Right renal cortex interstitium (tissue), 3 donors: ENCODE measurements around the gene ACIN1. TPM values are rescaled to one million over a fixed set of nuclear protein-coding genes. Genes with fewer than 3 reads are reported as not detected.

ENCODE experiments used
- DNase-seq, 3 donors: peaks; one replicate each; pipeline ENCODE4 v3.0.0-alpha.2; 2013; ENCODE audit warnings: low read depth in 3 of 3, low spot score in 2 of 3
- polyA plus RNA-seq, 3 donors: library from polyadenylated mRNA; unstranded; fragments of 120-200 nt; gene quantifications; one replicate each; pipeline ENCODE4 v1.2.1, GENCODE V29; 2013; ENCODE audit not compliant: insufficient read length in 3 of 3

Gene ACIN1
- polyA plus RNA-seq, 3 donors = 201 to 227 (median 206) TPM

DNA sequence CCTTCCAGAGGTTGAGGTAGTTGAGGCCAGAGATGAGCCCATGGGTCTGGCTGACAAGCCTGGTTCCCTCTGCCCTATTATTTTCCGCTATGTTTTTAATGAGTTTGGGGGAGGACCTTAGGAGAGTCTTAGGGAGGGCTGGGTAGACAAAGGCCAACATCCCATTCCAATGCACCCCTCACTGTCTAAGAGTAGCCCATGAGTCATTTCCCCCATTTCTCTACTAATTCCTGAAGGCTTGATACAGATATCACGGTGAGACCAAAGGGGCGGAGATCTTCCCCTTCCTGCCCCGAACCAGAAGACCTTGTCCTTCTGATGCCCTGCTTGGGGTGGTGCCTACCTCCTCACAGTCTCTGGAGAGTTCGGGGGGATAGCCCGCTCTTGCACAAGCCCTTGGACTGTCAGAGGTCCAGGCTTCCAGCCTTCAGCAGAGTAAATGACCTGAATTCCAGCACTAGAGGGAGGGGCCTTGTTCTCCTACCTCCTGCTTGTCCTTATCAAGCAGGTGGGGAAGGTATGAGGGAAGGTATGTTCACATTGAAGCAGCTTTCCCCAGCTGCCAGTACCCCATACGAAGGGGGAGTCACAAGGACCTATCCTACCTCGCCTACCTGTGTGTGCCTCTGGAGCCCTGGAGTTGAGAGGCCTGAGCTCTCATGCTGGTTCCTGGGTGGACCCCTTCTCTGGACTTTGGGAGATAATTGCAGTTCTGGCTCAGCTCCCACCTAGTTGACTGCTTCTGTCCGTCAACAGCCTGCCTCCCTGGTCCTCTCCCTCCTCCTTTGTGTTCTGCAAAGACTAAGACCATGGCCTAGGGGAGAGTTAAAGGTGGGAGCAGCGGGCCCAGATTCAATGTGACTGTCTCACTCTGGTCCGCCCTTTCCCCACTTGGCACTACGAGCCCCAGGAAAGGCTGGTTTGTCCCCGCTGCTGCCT lies 49.2 kb downstream of the ACIN1 start:
- DNase-seq = no peak

DNA sequence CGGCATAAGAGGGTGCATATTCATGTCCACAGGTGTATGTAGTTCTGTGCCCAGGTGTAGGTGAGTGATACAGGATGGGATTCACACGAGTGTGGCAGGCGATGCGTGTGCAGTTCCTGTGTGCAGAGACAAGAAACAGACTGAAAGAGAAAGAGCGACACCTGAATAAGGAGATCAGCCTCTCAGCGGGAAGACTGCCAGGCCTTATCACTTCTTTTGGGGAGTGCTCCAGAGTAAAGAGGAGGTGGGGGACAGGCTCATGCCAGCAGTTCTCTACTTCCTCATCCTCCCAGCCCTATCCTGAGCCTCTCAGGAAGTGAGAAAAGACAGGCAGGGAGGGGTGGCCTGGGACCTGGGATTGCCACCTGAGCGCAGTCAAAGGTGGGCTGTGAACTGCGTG lies 50.1 kb downstream of the ACIN1 start:
- no peak for DNase-seq

DNA sequence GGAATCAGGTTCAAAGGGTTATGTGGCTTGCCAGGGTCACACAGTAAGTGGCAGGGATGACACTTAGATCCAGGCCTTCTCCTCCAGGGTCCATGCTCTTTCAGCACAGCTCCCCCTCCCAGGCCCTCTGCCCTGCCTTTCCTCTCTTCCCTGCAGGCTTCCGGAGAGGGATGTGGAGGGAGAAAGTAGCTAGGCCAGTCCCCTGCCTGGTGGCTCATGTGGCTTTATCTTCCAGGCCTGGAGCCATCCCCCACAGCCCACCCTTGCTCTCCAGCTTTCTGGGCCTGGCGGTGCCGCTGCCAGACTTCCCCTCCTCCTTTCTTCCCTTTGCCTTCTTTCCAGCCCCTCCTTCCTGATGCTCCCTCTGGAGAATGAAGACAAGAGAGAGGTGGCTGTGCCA lies 51.2 kb downstream of the ACIN1 start:
- DNase-seq = no peak

DNA sequence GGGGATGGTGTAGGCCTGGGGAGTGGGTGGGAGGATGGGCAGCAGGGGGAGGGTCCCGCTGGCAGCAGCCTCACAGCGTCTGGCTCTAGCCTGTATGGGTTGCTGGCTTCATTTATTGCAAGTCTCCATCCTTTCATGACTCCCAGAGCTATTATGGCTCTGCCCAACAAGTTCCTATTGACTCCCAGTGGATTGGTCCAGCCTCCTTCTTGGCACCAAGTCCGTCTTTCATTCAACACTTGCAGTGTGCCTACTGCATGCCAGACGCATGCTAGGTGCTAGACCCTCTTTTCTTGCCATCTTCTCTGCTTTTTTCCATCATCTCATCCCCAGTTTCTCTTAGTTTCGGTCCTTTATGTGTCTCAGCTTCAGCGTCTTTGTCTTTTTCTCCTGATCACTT lies 51.8 kb downstream of the ACIN1 start:
- no peak for DNase-seq

DNA sequence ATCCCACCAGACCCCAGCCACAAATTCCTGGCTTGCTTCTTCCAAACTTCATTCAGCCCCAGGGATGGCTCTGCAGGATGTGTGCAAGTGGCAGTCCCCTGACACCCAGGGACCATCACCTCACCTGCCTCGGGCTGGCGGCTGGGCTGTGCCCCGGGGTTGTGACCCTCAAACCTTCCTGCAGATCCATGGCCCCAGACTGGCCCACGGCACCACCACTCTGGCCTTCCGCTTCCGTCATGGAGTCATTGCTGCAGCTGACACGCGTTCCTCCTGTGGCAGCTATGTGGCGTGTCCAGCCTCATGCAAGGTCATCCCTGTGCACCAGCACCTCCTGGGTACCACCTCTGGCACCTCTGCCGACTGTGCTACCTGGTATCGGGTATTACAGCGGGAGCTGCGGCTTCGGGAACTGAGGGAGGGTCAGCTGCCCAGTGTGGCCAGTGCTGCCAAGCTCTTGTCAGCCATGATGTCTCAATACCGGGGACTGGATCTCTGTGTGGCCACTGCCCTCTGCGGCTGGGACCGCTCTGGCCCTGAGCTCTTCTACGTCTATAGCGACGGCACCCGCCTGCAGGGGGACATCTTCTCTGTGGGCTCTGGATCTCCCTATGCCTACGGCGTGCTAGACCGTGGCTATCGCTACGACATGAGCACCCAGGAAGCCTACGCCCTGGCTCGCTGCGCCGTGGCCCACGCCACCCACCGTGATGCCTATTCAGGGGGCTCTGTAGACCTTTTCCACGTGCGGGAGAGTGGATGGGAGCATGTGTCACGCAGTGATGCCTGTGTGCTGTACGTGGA lies 52.6 kb downstream of the ACIN1 start, which contains the start of gene PSMB11:
PSMB11 (plus strand) TSS at position 51 of the 804 bp plus-strand sequence; CDS start at position 65, 14 bp downstream.
- no peak for DNase-seq

DNA sequence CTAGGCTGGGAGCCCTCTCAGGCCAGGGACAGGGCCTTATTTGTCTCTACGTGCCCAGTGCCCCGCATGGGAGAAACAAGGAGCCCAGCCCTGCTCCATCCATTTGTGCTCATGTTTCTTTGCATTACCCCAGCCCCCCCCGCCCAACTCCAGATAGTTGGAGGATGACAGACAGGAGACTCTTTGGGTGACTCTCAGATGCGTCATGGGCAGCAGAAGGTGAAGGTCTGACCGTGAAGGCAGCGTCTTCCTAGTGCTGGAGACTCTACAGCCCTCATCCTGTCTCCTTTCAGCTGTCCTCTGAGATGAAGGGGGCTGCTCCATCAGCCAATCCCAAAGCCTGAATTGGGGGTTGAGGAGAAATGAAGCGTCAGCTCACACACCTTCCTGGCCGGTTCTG lies 53.2 kb downstream of the ACIN1 start:
- no peak for DNase-seq

DNA sequence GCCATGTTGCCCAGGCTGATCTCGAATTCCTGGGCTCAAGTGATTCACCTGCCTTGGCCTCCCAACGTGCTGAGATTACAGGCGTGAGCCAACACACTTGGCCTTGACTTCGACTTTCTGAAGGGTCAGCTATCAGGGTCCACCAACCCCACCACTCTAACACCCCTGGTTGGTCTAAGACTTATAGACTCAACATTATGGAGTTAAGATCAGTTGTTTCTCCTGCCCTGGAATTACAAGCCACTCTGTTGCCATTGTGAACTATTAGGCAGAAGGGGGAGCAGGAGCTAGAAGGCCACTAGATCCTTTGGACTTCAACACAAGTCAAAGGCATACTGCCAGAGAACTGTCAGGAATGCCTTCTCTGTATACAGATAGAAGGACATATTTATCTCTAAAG lies 54.8 kb downstream of the ACIN1 start:
- no peak for DNase-seq

DNA sequence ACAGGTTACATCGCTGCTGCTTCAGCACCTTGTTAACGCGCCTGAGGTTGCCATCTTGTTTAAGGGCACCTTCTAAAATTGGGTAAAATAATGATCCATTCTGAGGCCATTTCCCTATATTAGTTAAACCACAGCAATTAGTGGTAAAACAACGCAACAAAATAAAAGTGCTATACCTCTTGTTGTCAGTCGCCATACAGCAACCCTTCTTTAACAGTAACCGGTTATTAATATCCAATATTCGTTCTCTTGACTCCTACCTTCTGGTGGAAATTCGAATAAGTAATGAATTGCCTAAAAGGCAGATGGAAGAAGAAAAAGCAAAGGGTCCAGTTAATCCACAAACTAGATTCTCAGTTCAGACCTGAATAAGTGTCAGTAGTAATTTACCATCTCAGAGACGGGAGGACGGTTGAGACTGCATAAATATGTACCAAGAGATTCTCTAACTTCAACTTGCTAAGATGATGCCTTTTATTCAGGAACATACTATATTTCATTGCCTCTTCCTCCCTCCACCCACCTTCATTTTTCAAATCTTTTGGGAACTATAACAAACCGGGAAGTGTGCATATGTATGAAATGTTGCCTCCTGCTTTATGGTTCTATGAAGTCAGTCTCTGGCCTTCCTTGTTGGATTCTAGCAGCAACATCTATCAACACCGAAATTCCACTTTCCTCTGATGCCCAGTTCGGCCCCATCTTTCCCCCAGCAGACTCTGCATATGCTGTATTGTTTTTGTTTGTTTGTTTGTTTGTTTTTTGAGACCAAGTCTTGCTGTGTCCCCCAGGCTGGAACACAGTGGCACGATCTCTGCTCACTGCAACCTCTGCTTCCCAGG lies 59.4 kb downstream of the ACIN1 start:
- no peak for DNase-seq

DNA sequence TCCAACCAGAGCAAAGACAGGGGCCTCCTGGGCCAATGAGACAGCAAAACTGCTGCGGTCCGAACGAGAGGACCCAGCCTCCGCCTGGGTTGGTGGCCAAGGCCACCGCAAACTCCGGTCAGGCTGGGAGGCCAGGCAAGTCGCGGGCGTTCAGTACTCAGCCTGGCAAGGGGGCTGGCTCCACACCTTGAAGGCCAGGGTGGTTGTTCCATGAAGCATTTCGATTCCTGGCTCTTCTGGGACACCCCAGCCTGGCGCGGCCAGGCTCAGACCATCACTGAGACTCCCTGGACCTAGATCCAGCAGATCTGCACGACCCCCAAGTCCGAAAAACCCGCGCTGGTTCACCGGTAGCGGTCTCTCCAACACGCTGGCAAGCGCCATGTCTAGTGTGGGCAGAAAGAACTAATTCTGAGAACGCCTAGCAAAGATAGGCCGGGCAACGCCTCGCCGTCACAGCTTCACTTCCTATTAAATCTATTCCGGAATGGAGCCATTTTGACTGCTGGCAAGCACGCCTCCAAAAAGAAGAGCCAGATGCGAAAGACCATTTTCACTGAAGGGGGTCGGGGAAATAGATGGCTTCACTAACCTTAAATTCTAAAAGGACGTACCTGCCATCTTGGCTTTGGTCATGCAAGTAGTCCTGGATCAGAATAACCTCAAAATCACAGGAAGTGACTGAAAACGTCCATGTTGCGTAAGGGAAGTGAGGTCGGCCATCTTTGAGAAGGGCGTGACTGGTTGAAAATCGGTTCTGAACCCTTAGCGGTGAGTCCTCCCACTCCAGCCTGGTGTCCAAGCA lies 60.2 kb downstream of the ACIN1 start, which contains the start of gene PSMB5:
PSMB5 (minus strand) TSS at position 403 of the 805 bp plus-strand sequence; CDS start at position 384, 19 bp downstream.
- peak; percentile 93 to 97 (median 95) for DNase-seq

DNA sequence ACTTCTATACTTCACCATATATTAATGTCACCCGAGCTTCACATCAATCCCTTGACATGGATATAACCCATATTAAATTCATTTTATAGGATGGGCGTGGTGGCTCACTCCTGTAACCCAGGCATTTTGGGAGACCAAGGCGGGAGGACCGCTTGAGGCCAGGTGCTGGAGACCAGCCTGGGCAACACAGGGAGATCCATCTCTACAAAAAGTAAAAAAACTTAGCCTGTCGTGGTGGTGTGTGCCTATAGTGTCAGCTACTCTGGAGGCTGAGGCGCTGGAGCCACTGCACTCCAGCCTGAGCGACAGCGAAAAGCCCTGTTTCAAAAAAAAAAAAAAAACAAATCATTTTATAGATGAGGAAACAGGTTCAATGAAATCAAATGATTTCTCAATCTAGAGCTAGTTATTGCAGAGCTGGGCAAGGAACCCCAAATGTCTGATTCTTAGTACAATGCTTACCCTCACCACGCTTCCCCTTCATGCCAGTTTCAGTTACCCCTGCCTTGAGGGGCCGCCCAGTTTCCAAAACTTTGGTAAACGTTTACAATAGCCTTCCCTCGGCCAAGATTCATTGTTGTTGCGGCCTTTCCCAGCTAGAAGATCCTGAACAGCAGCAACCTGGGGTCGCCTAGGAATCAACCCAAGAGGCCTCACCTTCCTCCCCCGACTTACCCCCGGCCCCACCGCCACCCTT lies 61.0 kb downstream of the ACIN1 start:
- DNase-seq = no peak

DNA sequence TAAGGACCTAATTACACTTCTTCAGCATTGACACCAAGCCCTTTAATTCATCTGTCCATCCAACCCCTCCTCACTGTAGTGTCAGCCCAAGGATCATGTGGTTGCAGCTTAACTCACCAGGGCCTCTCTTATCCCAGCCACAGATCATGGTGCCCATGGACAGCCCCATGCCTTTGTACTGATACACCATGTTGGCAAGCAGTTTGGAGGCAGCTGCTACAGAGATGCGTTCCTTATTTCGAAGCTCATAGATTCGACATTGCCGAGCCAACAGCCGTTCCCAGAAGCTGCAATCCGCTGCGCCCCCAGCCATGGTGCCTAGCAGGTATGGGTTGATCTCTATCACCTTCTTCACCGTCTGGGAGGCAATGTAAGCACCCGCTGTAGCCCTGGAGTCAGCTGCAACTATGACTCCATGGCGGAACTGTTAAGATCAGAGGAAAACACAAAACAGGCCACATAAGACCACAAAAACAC lies 61.6 kb downstream of the ACIN1 start:
- no peak for DNase-seq

DNA sequence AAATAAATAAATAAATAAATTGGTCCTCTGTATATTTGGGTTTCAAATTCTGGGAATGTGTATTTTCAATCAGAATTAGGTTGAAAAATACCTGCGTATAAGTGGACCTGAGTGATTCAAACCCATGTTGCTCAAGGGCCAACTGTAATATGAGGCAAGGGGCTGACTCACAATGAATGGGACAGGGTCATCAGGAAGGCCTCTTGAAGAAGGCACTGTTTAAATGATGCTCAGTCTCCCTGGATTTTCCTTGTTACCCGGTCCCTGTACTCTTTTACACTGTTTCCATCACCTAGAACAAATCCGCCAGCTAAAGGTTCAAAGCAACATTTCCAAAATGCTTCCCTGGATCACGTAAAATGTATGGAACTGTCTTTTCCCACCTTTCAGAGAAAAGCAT lies 64.0 kb downstream of the ACIN1 start:
- DNase-seq = no peak

DNA sequence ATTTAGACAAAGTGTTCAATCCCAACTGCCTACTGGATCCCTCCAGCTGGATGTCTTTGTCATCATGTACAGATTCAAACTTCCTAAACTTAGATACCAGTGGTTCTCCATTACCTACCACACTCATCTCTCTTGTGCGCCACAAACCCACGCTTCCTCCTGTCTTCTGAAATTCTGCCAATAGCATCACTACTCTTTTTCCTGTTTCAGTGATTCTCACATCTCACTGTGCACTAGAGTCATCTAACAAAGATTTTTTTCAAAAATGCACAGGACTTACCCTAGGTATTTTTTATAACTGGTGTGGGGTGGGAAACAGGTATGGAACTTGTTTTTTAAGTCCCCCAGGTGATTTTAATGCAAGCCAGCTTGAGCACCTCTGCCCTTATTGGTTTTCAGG lies 66.1 kb downstream of the ACIN1 start:
- no peak for DNase-seq

DNA sequence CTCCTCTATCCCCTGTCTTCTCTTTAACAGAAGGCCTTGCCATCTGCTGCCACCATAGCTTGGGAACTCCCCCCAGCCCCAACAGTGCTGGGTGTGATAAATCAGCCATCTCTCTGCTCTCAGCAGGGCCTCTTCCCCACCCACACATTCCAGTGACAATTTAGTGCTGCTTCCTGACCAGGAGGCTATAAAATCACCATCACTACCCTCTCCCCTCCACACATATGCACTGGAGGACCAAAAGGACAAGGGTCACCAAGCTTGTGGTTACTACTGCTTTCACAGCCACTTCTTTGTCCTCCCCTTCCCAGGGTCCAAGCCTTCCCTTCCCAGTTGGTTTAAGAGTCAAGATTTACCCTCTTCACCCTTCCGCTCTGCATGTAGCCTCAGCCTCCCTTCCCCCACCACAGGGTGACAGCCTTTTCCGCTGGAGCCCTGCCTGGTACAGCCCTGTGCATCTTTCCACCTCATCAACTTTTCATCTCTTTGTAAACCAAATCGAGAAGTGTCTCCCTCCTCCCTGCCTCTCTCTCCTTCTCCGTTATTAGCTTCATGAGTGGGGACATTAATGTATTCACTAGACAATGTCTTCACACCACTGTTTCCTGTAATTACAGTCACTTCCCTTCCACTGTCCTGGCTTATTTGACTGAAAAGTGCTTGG lies 69.7 kb downstream of the ACIN1 start:
- peak in 1 of 3 donors; percentile 68 for DNase-seq

DNA sequence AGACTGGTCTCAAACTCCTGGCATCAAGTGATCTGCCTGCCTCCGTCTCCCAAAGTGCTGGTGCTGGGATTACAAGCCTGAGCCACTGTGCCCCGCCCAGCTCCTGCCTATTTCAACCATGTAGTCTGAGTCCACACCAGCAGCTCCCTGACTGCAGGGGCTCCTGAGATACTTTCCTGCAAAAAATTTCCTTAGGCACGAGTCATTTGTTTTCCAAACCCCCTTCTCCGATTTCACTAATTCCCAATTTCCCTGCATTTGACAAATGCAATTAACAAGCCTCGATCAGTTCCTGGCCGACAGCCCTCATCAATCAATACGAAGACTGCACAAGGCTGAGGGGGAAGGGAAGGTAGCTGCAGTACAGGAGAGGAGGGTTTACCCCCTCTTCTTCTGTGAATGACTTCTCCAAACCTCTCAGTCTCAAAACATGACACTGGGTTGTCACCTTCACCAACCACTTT lies 70.3 kb downstream of the ACIN1 start:
- no peak for DNase-seq

DNA sequence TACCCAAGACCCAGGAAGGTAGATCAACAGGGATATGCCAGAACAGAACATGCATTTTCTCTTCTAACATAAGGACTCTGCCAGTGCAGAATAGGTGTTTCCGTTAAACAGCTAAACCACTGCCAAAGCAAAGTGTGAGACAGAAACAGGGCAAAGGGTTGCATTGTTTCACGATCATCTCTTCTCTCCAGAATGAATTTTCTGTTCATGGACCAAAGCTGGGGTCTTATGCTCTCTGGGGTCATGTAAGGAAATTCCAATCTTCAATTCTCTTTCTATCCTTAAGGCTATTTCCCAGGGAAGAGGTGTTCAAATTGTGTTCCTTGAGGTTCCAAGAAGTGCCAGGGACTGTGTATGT lies 71.2 kb downstream of the ACIN1 start:
- no peak for DNase-seq

DNA sequence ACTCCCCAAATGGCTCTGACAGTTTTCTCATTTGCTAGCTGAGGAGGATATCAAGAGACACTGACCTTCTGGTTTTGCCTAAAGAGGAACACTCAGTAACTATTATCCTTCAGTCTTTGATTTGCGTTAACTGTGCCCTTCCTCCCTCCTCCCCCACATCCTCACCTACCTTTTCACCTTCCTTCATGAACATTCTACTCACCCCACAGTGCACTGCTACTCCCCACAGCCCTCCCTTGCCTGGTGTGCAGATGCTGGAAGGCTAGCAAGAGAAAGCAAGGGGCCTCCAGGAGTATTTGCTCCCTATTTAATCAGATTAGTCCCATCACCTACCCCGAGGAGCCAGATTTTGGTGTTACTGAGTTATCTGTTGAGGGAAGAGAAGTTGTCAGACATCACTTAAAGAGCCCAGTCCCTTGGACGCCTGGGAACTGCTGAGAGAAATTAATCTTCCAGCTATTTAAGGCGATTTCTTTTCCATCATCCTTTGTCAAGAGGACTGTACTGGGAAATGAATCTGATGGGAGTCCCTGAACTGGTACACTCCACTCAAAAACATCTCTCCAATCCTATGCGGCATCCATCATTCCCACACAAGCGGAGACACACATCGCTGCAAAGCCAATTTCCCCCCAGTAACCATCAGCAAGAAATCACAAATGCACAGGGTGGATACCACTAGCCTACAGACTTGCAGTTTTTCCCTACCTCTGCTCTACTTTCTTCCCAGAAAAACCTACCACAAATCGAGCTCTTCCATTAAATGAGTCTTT lies 71.7 kb downstream of the ACIN1 start:
- no peak for DNase-seq
